Fibroblast of skin of right quadriceps (primary cell): ENCODE measurements around the gene TOP3B.

Source experiments
- DNase-seq: peaks from one replicate; pipeline ENCODE4 v3.0.0-alpha.2; 2013

Gene TOP3B

GRCh38 chr22:22010358-22010757, 27.8 kb upstream of the TOP3B start:
- DNase-seq: no peak

DNA sequence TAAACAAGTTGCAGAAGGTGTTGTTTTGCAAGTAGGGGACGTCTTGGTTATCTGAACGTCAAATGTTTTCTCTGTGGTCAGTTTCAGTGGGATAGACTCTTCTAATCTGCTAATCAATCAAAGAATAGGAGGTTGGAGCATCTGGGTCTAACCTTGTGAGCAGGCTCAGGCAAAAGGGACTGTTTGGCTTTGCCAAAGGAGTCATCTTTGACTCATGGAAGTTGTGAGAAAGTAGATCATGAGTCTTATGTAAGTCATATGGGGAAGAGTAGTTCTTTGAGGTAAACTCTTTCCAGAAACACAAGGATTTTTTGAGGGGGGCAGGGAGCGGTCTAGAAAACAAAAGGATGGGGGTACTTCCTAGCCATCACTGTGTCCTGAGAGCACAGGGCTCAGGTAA, 27.1 kb upstream of the TOP3B start:
- no peak for DNase-seq

GRCh38 chr22:22006596-22006990, 24.0 kb upstream of the TOP3B start:
- no peak for DNase-seq

- no peak for DNase-seq
These were observed 23.5 kb upstream of the TOP3B start for GRCh38 chr22:22005945-22006595.

DNA sequence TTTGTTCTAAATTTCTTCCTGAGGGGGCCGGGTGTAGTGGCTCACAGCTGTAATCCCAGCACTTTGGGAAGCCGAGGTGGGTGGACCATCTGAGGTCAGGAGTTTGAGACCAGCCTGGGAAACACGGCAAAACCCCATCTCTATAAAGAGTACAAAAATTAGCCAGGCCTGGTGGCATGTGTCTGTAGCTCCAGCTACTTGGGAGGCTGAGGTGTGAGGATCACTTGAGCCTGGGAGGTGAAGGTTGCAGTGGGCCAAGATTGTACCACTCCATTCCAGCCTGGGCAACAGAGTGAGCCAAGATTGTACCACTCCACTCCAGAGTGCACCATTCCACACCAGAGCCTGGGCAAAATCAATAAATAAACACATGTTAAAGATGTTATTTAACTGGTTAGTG, 20.6 kb upstream of the TOP3B start:
- DNase-seq: no peak

DNA sequence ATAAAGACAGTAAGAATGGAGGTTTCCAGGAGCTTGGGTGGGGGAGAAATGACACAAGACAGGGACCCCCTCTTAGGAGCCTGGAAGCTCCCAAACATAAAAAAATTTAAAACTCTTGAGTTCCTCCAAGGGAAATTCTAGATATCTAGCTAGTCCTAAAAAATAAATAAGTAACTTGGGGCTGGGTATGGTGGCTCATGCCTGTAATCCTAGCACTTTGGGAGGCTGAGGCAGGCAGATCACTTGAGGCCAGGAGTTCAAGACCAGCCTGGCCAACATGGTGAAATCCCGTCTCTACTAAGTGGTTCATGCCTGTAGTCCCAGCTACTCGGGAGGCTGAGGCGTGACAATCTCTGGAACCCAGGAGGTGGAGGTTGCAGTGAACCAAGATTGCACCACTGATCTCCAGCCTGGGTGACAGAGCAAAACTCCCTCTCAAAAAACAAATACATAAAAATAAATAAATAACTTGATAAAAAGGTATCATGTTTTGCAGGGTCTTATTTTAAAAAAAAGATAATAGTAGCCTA, 20.0 kb upstream of the TOP3B start:
- DNase-seq: no peak

DNA sequence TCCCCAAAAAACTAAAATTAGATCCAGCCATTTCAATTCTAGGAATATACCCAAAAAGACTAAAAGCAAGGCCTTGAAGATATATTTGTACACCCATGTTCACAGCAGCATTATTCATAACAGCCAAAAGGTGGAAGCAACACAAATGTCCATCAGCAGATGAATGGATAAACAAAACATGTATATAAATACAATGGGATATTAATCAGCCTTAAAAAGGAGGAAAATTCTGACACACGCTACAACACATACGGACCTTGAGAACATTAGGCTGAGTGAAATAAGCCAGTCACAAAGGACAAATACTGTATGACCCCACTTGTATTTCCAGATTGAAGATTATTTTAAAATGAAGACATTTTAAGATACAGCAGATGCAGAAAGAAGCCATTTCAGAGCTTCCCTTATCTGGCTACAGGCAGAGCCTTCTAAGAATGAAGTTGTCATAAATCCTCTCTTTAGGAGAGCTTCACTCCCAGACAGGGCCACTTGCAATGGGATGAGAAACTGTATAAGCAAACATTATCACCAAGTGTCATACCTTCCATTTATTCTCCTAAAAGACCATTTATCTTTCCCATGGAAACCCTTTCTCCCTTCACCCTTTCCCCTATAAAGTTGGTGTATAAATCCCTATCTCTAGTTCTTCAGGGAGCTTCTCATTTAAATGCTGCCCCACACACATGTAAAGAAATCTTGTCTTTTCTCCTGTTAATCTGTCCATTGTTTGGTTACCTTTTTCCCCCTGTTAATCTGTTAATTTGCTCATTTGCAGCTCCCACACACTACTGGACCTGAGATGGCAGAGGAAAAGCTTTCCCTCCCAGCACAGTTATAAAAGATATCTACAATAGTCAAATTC, 19.3 kb upstream of the TOP3B start:
- no peak for DNase-seq

DNA sequence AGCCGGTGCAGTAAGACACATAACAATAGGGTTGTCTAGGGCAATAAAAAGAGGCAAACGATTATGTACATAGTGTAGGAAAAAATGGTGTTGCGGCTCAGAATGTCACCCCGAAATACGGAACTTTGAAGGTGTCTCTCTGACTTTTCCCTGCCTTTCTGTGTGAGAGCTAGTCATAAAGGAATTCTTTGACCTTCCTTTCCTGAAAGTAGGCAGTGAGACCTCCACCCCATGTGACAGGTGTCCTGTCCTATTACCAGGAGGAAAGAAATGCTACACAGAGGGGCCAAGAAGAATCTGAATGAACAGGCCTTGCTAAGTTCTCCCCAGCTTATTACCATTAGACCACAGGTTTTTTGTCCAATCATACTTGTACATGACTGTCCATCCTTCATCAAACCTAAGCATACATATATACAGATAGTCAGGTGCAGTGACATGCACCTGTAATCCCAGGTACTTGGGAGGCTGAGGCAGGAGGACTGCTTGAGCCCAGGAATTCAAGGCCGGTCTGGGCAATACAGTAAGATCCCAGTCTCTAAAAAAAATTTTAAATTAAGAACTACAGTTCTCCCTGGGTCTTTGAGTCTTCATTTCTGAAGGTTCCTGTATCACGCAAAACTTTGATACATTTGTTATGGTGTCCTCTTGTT, 16.1 kb upstream of the TOP3B start:
- DNase-seq: no peak

DNA sequence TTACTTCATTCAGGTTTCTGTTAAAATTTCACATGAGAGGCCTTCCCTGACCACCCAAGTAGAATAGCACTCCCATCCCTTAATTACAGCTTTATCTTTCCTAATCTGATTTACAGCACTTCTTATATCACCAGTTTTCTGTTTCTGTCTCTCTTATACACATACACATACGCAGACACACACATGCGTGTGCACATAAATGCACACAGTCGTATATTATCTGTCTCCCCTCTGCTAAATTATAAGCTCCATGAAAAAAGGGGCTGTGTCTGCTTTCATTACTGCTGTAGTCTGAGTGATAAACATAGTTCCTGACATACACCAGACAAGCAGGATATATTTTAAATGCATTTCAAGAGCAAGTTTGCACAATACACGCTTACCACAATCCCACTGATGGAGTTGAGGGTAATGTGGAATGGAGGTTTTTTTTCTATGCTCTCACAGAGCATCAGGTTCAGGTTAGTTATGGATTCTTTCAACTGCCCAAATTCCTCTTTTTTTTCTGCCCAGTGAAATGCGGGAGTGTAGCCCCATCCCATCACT, 13.7 kb upstream of the TOP3B start:
- DNase-seq: no peak

- DNase-seq: no peak
These were observed 13.1 kb upstream of the TOP3B start for GRCh38 chr22:21995660-21996059.

- no peak for DNase-seq
These were observed 12.4 kb upstream of the TOP3B start for GRCh38 chr22:21994881-21995444.

DNA sequence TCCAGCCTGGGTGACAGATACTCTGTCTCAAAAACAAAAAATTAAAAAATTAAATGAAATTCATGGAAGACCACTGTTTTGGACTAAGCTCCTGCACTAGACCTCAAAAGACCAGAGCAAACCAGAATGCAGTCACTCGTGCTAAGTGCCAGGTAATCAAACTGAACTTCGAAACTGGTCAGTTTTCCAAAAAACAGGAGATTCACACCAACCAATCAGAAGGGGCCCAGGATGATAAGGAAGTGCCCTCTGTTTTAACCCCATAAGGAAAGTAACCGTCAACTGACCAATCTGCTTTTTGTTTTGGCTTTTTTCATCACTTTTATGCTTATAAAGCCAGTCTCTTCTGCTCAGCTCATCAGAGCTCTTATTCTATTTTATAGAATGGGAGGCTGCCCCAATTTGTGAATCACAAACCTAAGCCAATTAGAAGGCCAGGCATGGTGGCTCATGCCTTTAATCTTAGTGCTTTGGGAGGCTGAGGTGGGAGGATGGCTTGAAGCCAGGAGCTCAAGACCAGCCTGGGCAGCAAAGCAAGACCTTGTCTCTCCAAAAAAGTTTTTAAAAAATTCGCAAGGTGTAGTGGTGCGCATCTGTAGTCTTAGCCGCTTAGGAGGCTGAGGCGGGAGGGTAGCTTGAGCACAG, 10.1 kb upstream of the TOP3B start:
- DNase-seq: no peak

- no peak for DNase-seq
These were observed 9.2 kb upstream of the TOP3B start for GRCh38 chr22:21991774-21992173.

DNA sequence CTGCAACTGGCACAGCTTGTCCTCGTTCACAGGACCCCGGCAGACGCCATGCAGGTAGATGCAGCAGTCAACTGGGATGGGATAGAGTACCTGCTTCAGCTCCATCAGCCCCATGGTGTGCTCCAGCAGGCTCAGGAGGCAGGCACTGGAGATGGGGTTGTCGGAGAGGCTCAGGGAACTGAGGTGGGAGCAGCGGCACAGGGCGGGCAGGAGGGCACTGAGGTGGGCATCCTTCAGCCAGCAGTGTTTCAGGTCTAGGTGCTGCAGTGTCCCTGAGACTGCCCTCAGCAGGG, 8.7 kb upstream of the TOP3B start:
- DNase-seq: no peak

DNA sequence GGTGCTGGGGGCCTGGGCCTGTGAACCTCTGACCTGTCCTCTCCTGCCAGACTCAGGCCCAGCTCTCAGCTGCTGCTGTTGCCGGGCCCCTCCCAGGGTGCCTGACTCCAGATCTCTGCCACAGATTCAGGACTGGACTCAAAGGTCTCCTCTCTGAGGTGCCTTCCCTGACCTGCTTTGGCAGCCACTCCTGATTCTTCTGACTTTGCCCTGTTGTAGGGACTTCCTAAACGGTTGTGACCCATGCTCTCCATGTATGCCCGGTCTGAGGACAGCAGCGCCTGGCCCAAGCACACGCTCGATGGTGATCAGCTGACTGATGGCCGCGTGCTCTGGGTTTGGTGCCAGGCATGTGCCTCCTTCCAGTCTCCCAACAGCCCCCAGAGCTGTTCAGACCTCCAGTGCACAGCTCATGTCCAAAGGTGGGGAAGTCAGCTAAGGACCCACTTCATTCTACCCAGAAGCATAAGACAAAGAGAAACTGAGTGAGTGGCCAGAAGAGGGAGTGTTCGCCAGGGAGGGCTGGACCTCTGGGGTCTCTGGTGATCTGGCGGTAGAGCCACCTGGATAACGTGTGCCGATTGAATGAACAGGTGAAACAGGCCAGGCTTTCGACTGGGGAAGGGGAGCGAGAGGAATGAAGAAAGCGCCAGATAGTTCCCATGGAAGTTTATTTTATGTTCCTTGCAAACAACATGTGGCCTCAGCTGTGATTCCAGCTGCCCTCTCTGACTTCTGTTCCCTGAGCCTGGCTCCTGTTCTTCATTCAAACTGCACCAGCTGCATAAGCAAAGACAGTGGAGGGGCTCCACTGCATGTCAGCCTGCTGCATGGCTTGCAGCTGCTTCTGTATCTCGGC, 8.1 kb upstream of the TOP3B start:
- DNase-seq: no peak

- DNase-seq: no peak
These were observed 6.5 kb upstream of the TOP3B start for GRCh38 chr22:21989049-21989448.

DNA sequence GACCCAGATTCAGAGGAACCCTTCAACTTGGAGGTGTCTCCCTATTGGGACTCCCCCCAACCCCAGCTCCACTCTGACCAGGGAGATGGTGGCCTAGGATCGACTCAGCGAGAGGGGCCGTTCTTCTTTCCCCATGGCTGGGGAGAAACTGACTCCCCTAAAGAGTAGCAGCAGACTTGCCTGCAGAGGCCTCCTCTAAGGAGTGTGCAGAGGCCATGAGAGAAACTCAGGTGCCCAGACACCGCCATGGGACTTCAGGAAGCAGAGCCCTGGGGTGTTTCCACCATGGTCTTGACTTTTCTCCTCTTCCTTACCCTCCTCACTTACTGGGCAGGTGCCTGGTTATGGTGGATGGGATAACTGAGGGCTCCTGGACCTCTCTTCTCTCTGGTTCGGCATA, 2.6 kb upstream of the TOP3B start:
- no peak for DNase-seq

GRCh38 chr22:21984793-21985192, 2.2 kb upstream of the TOP3B start:
- no peak for DNase-seq

DNA sequence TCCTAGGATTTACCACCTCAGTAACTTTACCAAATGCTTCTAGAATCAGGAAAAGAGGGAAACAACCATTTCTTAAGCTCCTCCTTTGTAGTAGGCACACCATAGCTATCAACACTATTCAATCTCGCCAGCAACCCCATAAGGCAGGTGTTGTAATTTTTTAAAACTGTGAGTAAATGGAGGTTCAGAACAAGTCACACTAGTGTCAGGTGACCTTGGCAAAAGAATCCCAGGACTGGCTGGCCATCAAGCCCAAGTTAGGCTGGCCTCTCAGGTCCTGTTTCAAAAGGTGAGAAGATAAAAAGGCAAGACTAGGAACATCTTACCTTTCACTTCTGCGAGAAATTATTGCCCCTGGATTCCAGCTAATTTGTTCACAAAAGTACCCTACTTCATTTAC, 713 bp downstream of the TOP3B start:
- DNase-seq: no peak

GRCh38 chr22:21980547-21980946, 2.0 kb downstream of the TOP3B start:
- DNase-seq: no peak

GRCh38 chr22:21978564-21979386, 3.8 kb downstream of the TOP3B start:
- no peak for DNase-seq
